Esophagus muscularis mucosa (tissue), 4 donors: ENCODE data around the gene ICE2. TPM values are rescaled to one million over a fixed set of nuclear protein-coding genes. Genes with fewer than 3 reads are reported as not detected.

ENCODE experiments used
- DNase-seq: peaks from one replicate; pipeline ENCODE4 v3.0.0-alpha.2; 2017; ENCODE audit errors: extremely low spot score
- H3K27ac ChIP-seq, 4 donors: fragments of 200-600 bp; sonication (generic); replicated peaks in 1 of 4; 1 replicate in 3 of 4; 2 replicates in 1 of 4; pipeline ENCODE4 v1.5.1; 2016 to 2019; ENCODE audit warnings: mild to moderate bottlenecking in 1 of 4
- H3K27me3 ChIP-seq, 4 donors: fragments of 200-600 bp; sonication (generic); one replicate each; pipeline versions ENCODE4 v1.5.1 to v1.6.0; 2016 to 2019
- H3K36me3 ChIP-seq, 4 donors: fragments of 200-600 bp; sonication (generic); one replicate each; pipeline ENCODE4 v1.5.1; 2016 to 2019
- H3K4me1 ChIP-seq, 4 donors: fragments of 200-600 bp; sonication (generic); one replicate each; pipeline ENCODE4 v1.5.1; 2016 to 2019
- H3K4me3 ChIP-seq, 4 donors: fragments of 200-600 bp; sonication (generic); 1 replicate in 2 of 4; 2 replicates in 2 of 4; pipeline ENCODE4 v1.5.1; 2016 to 2019; ENCODE audit warnings: mild to moderate bottlenecking in 4 of 4, moderate library complexity in 1 of 4
- H3K9me3 ChIP-seq, 4 donors: fragments of 200-600 bp; sonication (generic); 1 replicate in 3 of 4; 2 replicates in 1 of 4; pipeline ENCODE4 v1.5.1; 2016 to 2019
- CTCF ChIP-seq, 3 experiments: fragments of 200-600 bp in 2 of 3; fragments of 450-650 bp in 1 of 3; sonication (generic) in 2 of 3; IDR thresholded peaks; one replicate each; pipeline ENCODE4 v1.5.1; 2017 to 2019; ENCODE audit warnings: antibody characterized with exemption in 3 of 3, mild to moderate bottlenecking in 2 of 3, moderate library complexity in 1 of 3
- EP300 ChIP-seq: sonication (generic); formaldehyde crosslinking; IDR thresholded peaks from one replicate; pipeline ENCODE4 v1.6.1; 2017; ENCODE audit warnings: antibody characterized with exemption
- POLR2A ChIP-seq: fragments of 450-650 bp; IDR thresholded peaks from one replicate; pipeline ENCODE4 v1.6.1; 2017; ENCODE audit warnings: antibody characterized with exemption, moderate library complexity, mild to moderate bottlenecking, low read depth
- POLR2AphosphoS5 ChIP-seq, 2 donors: sonication (generic); formaldehyde crosslinking; IDR thresholded peaks; one replicate each; pipeline ENCODE4 v1.6.1; 2017; ENCODE audit warnings: antibody characterized with exemption in 2 of 2
- WGBS: methylation state at CpG from one replicate; pipeline ENCODE4 v1.1.5; 2018; 5-methylcytosine and 5-hydroxymethylcytosine counted together
- intact Hi-C: fragments of 100-400 bp; cut with DNase I; formaldehyde crosslinking; loops from one replicate; pipeline ENCODE4 v1.15.1; 2023
- small RNA-seq, 3 donors: library from RNA; depleted of rRNA; stranded (forward); fragments of <200 nt; gene quantifications; one replicate each; pipeline ENCODE3, GENCODE V24; 2016
- total RNA-seq, 4 donors: library from RNA; depleted of rRNA; stranded (reverse); fragments of >200 nt; gene quantifications; one replicate each; pipeline versions ENCODE4 v1.1.0 to v1.2.1, GENCODE V29; 2016

ICE2 gene
- total RNA-seq, 4 donors from 2014 or later: 17.4 to 30.4 (median 21.3) TPM

DNA sequence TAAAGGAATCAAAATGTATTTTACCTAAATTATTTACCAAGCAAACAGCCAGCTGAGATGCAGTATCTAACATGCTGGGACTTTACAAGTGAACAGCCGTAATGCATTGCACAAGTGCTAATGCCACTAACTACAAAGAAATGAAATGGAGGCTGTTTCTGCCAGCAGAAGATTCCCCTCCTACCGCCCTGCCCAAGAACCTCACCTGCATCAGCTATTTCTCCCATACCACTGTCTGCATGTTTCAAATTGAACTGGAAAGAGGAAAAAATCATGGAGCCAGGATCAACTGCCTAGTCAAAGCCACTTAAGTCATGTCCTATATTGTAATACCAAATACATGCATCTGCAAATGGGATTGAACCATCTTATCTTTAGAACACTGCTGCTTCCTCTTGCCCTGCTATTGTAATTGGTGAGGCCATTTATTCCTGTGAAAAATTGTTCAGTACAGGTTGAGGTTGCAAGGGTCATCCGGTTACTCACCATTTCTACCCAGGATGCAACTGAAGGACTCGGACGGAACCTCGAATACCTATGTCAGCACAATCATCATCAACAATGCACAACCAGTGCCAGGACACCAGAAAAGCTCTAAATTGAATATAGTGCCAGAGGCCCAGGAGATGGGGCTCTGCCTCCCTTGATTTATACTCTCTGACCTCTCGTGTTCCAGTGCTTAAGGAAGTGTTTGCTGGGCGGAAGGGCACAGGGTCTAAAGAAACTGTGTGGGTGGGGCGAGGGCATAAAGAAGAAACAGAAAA, 108.7 kb downstream of the ICE2 start:
- peaks cover 56 to 66% (median 61%) of the 10 kb centered on the region in 4 donors for H3K4me1 ChIP-seq
- WGBS: 83% methylated on average over 7 of the region's 9 CpGs

GRCh38 chr15:60369696-60370095, 109.2 kb downstream of the ICE2 start:
- Histone ChIP-seq H3K4me1 (peaks cover 50 to 61% (median 55%) of the 10 kb centered on the region in 4 donors), H3K9me3 (no peaks in the 10 kb centered on the region), H3K27ac (peak overlapping the region; percentile 12 to 79 (median 47)), H3K27me3 (no peaks in the 10 kb centered on the region), H3K36me3 (peaks cover 0 to 17% (median 2%) of the 10 kb centered on the region in 4 donors), H3K4me3 (no peak overlapping the region)
- intact Hi-C loops: no loop called here
- TF ChIP-seq POLR2A: no peak
- no peak for TF ChIP-seq EP300
- TF ChIP-seq POLR2AphosphoS5 (IDR thresholded peaks at IDR 0.05): no peak
- TF ChIP-seq CTCF (IDR thresholded peaks at IDR 0.05): no peak
- no peak for DNase-seq
- 94% methylated on average over 5 of the region's 5 CpGs for whole genome bisulfite sequencing

More for the DNA sequence above, 108.7 kb downstream of the ICE2 start:
- Histone ChIP-seq H3K27me3 (no peaks in the 10 kb centered on the region), H3K4me3 (no peak overlapping the region), H3K36me3 (peaks cover 0 to 22% (median 2%) of the 10 kb centered on the region in 4 donors), H3K9me3 (no peaks in the 10 kb centered on the region), H3K27ac (peak overlapping the region; percentile 76 to 82 (median 80))
- intact Hi-C loops: no loop called here
- TF ChIP-seq POLR2AphosphoS5 (IDR thresholded peaks at IDR 0.05) (peak; percentile 50 to 64), EP300 (no peak)
- DNase-seq: no peak

Small RNA genes lying within 50 kb of the gene (small RNA-seq; reads per million reads assigned to genes)
- 0 reads per million in 3 donors for gene AC087385.3

Other genes with a start within 250 kb of the ICE2 start
- gene ANXA2, start 81.2 kb downstream of the ICE2 start, total RNA-seq: 100 to 1,000 TPM; 333 to 606 (median 406) TPM